ENCODE measurements around the gene CHRNB4. TPM values are rescaled to one million over a fixed set of nuclear protein-coding genes. Genes with fewer than 3 reads are reported as not detected.
A peak's percentile ranks its signal among the peaks of the same experiment; 100 is the strongest.

Gene CHRNB4
- total and polyA plus RNA-seq, 2 of the 8 experiments (the other 6 are each of a cell fraction or from before 2014, with no cell fraction given): 2.4 to 4.5 TPM

DNA sequence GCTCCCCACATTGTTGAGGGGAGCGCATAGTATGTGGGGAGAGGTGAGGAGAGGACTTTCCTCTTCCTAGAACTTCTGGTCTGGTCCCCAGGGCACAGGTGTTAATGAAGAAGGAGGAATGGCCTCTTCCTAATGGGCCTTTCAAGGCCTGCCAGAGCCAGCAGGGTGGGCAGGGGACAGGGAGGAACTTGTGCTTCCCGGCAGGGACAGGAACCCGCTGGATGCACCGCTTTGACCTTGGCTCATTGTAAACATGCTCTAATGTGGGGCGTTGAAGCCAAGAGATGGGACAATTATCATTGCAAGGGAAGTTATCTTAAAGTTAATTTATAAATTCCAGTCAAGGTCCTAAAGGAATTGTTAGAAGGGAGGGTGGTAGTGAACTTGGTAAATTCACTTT is 21.0 kb upstream of the CHRNB4 start:
- no peaks in the 10 kb centered on the region for H3K9me3 ChIP-seq (ENCODE audit: insufficient read depth in 2 of 2, low read depth in 1 of 2, low read length in 1 of 2)
- H3K56ac ChIP-seq (replicated peaks; ENCODE audit: insufficient read length, low read depth, low read length): no peak overlapping the region
- CTCF ChIA-PET (ENCODE audit: partially characterized antibody): interaction anchor here (0.6 kb wide), 1 partner anchor 78 kb away, joined by 3 read pairs; no protein-coding TSS in a partner anchor
- POLR2A ChIA-PET (ENCODE audit: partially characterized antibody): no interaction called here
- H3K27me3 ChIP-seq (replicated peaks in 1 of 4; ENCODE audit: control insufficient read depth in 3 of 4, extremely low read depth in 1 of 4, insufficient read depth in 3 of 4, low read length in 3 of 4): no peaks in the 10 kb centered on the region
- H2BK5ac ChIP-seq (ENCODE audit: low read depth, low read length): no peak overlapping the region
- H2BK15ac ChIP-seq (ENCODE audit: low read length): 0 out of 2 replicates have a peak overlapping the region, but pooled peaks have one; percentile 61
- no peak overlapping the region for H3K27ac ChIP-seq (ENCODE audit: low read depth, low read length)
- H3K4ac ChIP-seq (replicated peaks; ENCODE audit: insufficient read length, low read depth, low read length): no peak overlapping the region
- 93% methylated on average over 4 of the region's 5 CpGs; no CpG with 5 or more reads in 1 of the 2 experiments for WGBS, 2 experiments (ENCODE audit: extremely low coverage in 1 of 2, insufficient coverage in 1 of 2, insufficient read length in 1 of 2, insufficient replicate concordance in 2 of 2, low coverage in 1 of 2, low lambda C conversion rate in 2 of 2, missing lambda C conversion rate in 1 of 2)
- H3K18ac ChIP-seq (ENCODE audit: extremely low read depth, low read length): no peak overlapping the region
- no peak overlapping the region for H3K23ac ChIP-seq (ENCODE audit: insufficient read length)
- H4K5ac ChIP-seq (ENCODE audit: insufficient read length, low read depth, low read length): no peak overlapping the region
- H4K8ac ChIP-seq (ENCODE audit: extremely low read depth, insufficient read depth, low read length): no peak overlapping the region; the same call in 1 of the 2 replicates
- H2BK20ac ChIP-seq (ENCODE audit: low read length): no peak overlapping the region
- H2BK12ac ChIP-seq (ENCODE audit: low read depth, low read length): no peak overlapping the region
- no peak overlapping the region for H3K4me2 ChIP-seq (ENCODE audit: insufficient read depth in 1 of 2, low read depth in 2 of 2, low read length in 2 of 2)
- H3K36me3 ChIP-seq (ENCODE audit: control insufficient read depth in 2 of 4, insufficient read depth in 4 of 4, low read length in 3 of 4): no peaks in the 10 kb centered on the region
- no peaks in the 10 kb centered on the region for H3K4me1 ChIP-seq (replicated peaks in 1 of 4; ENCODE audit: control insufficient read depth in 3 of 4, insufficient read depth in 4 of 4, low read length in 3 of 4)
- no peak overlapping the region for H3K9ac ChIP-seq (replicated peaks in 1 of 4; ENCODE audit: extremely low read depth in 1 of 4, low read depth in 3 of 4, low read length in 3 of 4)
- no peaks in the 10 kb centered on the region for H4K20me1 ChIP-seq (replicated peaks in 1 of 2; ENCODE audit: control insufficient read depth in 1 of 2, insufficient read depth in 2 of 2, low read length in 2 of 2)
- H2AFZ ChIP-seq (ENCODE audit: low read length): no peak overlapping the region
- no peak overlapping the region for H2AK5ac ChIP-seq (ENCODE audit: low read depth, low read length)
- H2BK120ac ChIP-seq (replicated peaks; ENCODE audit: low read depth, low read length): no peak overlapping the region
- no peak overlapping the region for H3K14ac ChIP-seq (ENCODE audit: insufficient read length)
- H3K79me2 ChIP-seq (ENCODE audit: control insufficient read depth in 1 of 2, insufficient read depth in 2 of 2, low read length in 2 of 2): no peaks in the 10 kb centered on the region
- H3K79me1 ChIP-seq (ENCODE audit: low read depth, low read length): no peaks in the 10 kb centered on the region
- H4K91ac ChIP-seq (replicated peaks; ENCODE audit: insufficient read length, low read length): no peak overlapping the region
- no peak overlapping the region for H3K4me3 ChIP-seq (ENCODE audit: extremely low read depth in 1 of 4, insufficient read depth in 2 of 4, low read depth in 3 of 4, low read length in 4 of 4)
- DNase-seq (ENCODE audit: low read depth in 1 of 2, low spot score in 2 of 2): no peak
- no peak for FAIRE-seq
- H3K23me2 ChIP-seq (ENCODE audit: low read depth, low read length): no peaks in the 10 kb centered on the region
